ENCODE measurements around the gene PLCB1. TPM values are rescaled to one million over a fixed set of nuclear protein-coding genes. Genes with fewer than 3 reads are reported as not detected.

PLCB1 gene
- 10 to 100 TPM in 1 of 2 donors, 1 to 10 TPM in 1; 7.3 to 45.5 TPM for total RNA-seq

GRCh38 chr20:8131598-8132483 is at the start of gene PLCB1:
TSS of gene PLCB1 (plus strand) at chr20:8132266. CDS start at chr20:8132652, 386 bp downstream.
- Histone ChIP-seq H3K9me3 (no peaks in the 10 kb centered on the region), H3K4me3 (peak within 1 kb of the TSS; percentile 89 to 95), H3K27ac (peak within 1 kb of the TSS; percentile 87 to 92), H3K36me3 (no peaks in the 10 kb centered on the region), H3K27me3 (no peaks in the 10 kb centered on the region), H3K4me1 (peaks cover 0 to 21% of the 10 kb centered on the region in 2 donors)
- peak; percentile 79 to 94 for TF ChIP-seq CTCF (IDR thresholded peaks at IDR 0.05)
- DNase-seq (ENCODE audit: low spot score) = peak; percentile 87

GRCh38 chr20:8082989-8083388 is 49.1 kb upstream of the PLCB1 start:
- no peak for TF ChIP-seq CTCF (IDR thresholded peaks at IDR 0.05)
- H3K4me1 ChIP-seq = peaks cover 0 to 6% of the 10 kb centered on the region in 2 donors
- no peak overlapping the region for H3K27ac ChIP-seq
- DNase-seq (ENCODE audit: low spot score) = no peak
- no peaks in the 10 kb centered on the region for H3K27me3 ChIP-seq
- no peak overlapping the region for H3K4me3 ChIP-seq
- H3K9me3 ChIP-seq = no peaks in the 10 kb centered on the region
- no peaks in the 10 kb centered on the region for H3K36me3 ChIP-seq

GRCh38 chr20:8089668-8090067 is 42.4 kb upstream of the PLCB1 start:
- no peaks in the 10 kb centered on the region for H3K36me3 ChIP-seq
- no peak overlapping the region for H3K4me3 ChIP-seq
- DNase-seq (ENCODE audit: low spot score) = no peak
- no peak for TF ChIP-seq CTCF (IDR thresholded peaks at IDR 0.05)
- H3K27me3 ChIP-seq = no peaks in the 10 kb centered on the region
- no peaks in the 10 kb centered on the region for H3K9me3 ChIP-seq
- no peak overlapping the region for H3K27ac ChIP-seq
- peaks cover 0 to 7% of the 10 kb centered on the region in 2 donors for H3K4me1 ChIP-seq

GRCh38 chr20:8094415-8094818 is 37.6 kb upstream of the PLCB1 start:
- Histone ChIP-seq H3K27me3 (no peaks in the 10 kb centered on the region), H3K4me1 (peaks cover 0 to 11% of the 10 kb centered on the region in 2 donors), H3K4me3 (no peak overlapping the region), H3K36me3 (no peaks in the 10 kb centered on the region), H3K27ac (no peak overlapping the region), H3K9me3 (no peaks in the 10 kb centered on the region)
- DNase-seq (ENCODE audit: low spot score) = peak; percentile 93
- no peak for TF ChIP-seq CTCF (IDR thresholded peaks at IDR 0.05)

GRCh38 chr20:8094850-8095249 is 37.2 kb upstream of the PLCB1 start:
- DNase-seq (ENCODE audit: low spot score) = no peak
- Histone ChIP-seq H3K27me3 (no peaks in the 10 kb centered on the region), H3K4me1 (peaks cover 0 to 11% of the 10 kb centered on the region in 2 donors), H3K27ac (no peak overlapping the region), H3K36me3 (no peaks in the 10 kb centered on the region), H3K4me3 (no peak overlapping the region), H3K9me3 (no peaks in the 10 kb centered on the region)
- TF ChIP-seq CTCF (IDR thresholded peaks at IDR 0.05) = no peak

Data from right atrium auricular region (tissue), 2 donors.